Ishikawa (cell line): ENCODE data around the gene TUBAL3.

Source experiments
- CEBPB ChIP-seq: IDR thresholded peaks from 2 replicates; pipeline ENCODE4 v1.6.1; 2012
- EGR1 ChIP-seq: IDR thresholded peaks from 2 replicates; pipeline ENCODE4 v1.6.1; 2012
- MAX ChIP-seq: IDR thresholded peaks from 2 replicates; pipeline ENCODE4 v1.6.1; 2012
- RAD21 ChIP-seq: IDR thresholded peaks from 2 replicates; pipeline ENCODE4 v1.6.1; 2012; ENCODE audit warnings: low read depth
- REST ChIP-seq: IDR thresholded peaks from 2 replicates; pipeline ENCODE4 v1.6.1; 2012; ENCODE audit warnings: low read depth, mild to moderate bottlenecking
- TCF12 ChIP-seq: IDR thresholded peaks from 2 replicates; pipeline ENCODE4 v1.6.1; 2012; ENCODE audit warnings: low read depth
- YY1 ChIP-seq: IDR thresholded peaks from 2 replicates; pipeline ENCODE4 v1.6.1; 2012; ENCODE audit warnings: low read depth

GRCh38 chr10:5395168-5395567 is 9.5 kb downstream of the TUBAL3 start:
- TF ChIP-seq RAD21 (no peak), CEBPB (no peak), REST (no peak), MAX (no peak), YY1 (no peak), TCF12 (no peak), EGR1 (no peak)
